Liver (tissue), 3 donors: Measurements from ENCODE around the gene BMPER.

ENCODE experiments used
- ATF3 ChIP-seq: IDR thresholded peaks from 2 replicates; pipeline ENCODE4 v1.6.1; 2016; ENCODE audit warnings: antibody characterized with exemption
- CTCF ChIP-seq: fragments of 150-350 bp; IDR thresholded peaks from 2 replicates; pipeline ENCODE4 v1.5.1; 2017; ENCODE audit warnings: improper control_type of control experiment, low read depth, low read length; ENCODE audit not compliant: missing input control
- FOXA1 ChIP-seq: IDR thresholded peaks from 2 replicates; pipeline ENCODE4 v1.6.1; 2016; ENCODE audit warnings: antibody characterized with exemption
- GABPA ChIP-seq, 2 donors: IDR thresholded peaks in 1 of 2; conservative IDR thresholded peaks in 1 of 2; 2 replicates each; pipeline ENCODE4 v1.6.1; 2016; ENCODE audit warnings: antibody characterized with exemption in 2 of 2, mild to moderate bottlenecking in 1 of 2, moderate library complexity in 1 of 2
- JUND ChIP-seq, 2 donors: IDR thresholded peaks; 2 replicates each; pipeline ENCODE4 v1.6.1; 2016; ENCODE audit warnings: antibody characterized with exemption in 2 of 2
- MAX ChIP-seq: IDR thresholded peaks from 2 replicates; pipeline ENCODE4 v1.6.1; 2016; ENCODE audit warnings: antibody characterized with exemption
- NR2F2 ChIP-seq: IDR thresholded peaks from 2 replicates; pipeline ENCODE4 v1.6.1; 2016; ENCODE audit warnings: antibody characterized with exemption
- RAD21 ChIP-seq, 2 donors: IDR thresholded peaks; 2 replicates each; pipeline ENCODE4 v1.6.1; 2016; ENCODE audit warnings: antibody characterized with exemption in 2 of 2, mild to moderate bottlenecking in 2 of 2
- REST ChIP-seq: IDR thresholded peaks from 2 replicates; pipeline ENCODE4 v1.6.1; 2016; ENCODE audit warnings: antibody characterized with exemption, mild to moderate bottlenecking
- RXRA ChIP-seq, 2 donors: IDR thresholded peaks; 2 replicates each; pipeline ENCODE4 v1.6.1; 2017 to 2018; ENCODE audit warnings: antibody characterized with exemption in 2 of 2, mild to moderate bottlenecking in 1 of 2
- SP1 ChIP-seq: IDR thresholded peaks from 2 replicates; pipeline ENCODE4 v1.6.1; 2018; ENCODE audit warnings: antibody characterized with exemption, mild to moderate bottlenecking
- TAF1 ChIP-seq: conservative IDR thresholded peaks from 2 replicates; pipeline ENCODE4 v1.6.1; 2016; ENCODE audit warnings: antibody characterized with exemption, mild to moderate bottlenecking
- donor health status: healthy.
- donor health status: healthy.

GRCh38 chr7:34036051-34036920 lies 130.9 kb downstream of the BMPER start:
- TF ChIP-seq CTCF (no peak), GABPA (IDR thresholded peaks at IDR 0.05 in 1 of 2, conservative IDR thresholded peaks at IDR 0.05 in 1 of 2) (peak in 1 of 2 donors; percentile 76), NR2F2 (peak; percentile 34), RAD21 (IDR thresholded peaks at IDR 0.05) (peak; percentile 3 to 14), REST (peak; percentile 51), TAF1 (no peak), FOXA1 (no peak), MAX (peak; percentile 58), RXRA (IDR thresholded peaks at IDR 0.05) (peak in 1 of 2 donors; percentile 43), SP1 (peak; percentile 41), JUND (IDR thresholded peaks at IDR 0.05) (no peak), ATF3 (peak; percentile 84)
